Activated T-cell treated with anti-CD3 and anti-CD28 coated beads, Interleukin-2, amount 50 U/mL, for 1 hour (primary cell): ENCODE results near the gene BTBD19.

Source experiments
- DNase-seq: peaks from one replicate; pipeline ENCODE4 v3.0.0-alpha.2; 2020

The BTBD19 gene

GRCh38 chr1:44862829-44863401 is 54.6 kb downstream of the BTBD19 start:
- no peak for DNase-seq
